Fibroblast of villous mesenchyme (primary cell): Measurements from ENCODE around the gene EFEMP1. TPM values are rescaled to one million over a fixed set of nuclear protein-coding genes. Genes with fewer than 3 reads are reported as not detected.
"Not testable (repeated sequence)": the region's sequence is repeated elsewhere in the genome, so short reads cannot be mapped to it uniquely, and the experiment has no call there.

Source experiments
- DNase-seq: peaks from one replicate; pipeline ENCODE4 v3.0.0-alpha.2; 2010; ENCODE audit warnings: low read depth
- H3K4me3 ChIP-seq: 2 replicates; pipeline ENCODE4 v1.5.1; 2011; ENCODE audit warnings: low read depth, mild to moderate bottlenecking, low read length
- CTCF ChIP-seq: IDR thresholded peaks from 2 replicates; pipeline ENCODE4 v1.5.1; 2012; ENCODE audit warnings: low read depth, mild to moderate bottlenecking, low read length; ENCODE audit not compliant: insufficient read depth
- total RNA-seq: library from RNA; depleted of rRNA; stranded (reverse); fragments of >200 nt; gene quantifications from 2 replicates; pipeline ENCODE4 v1.2.3, GENCODE V29; 2012

EFEMP1 gene
- total RNA-seq, 1 donor: 22.9 TPM

- no peak overlapping the region for H3K4me3 ChIP-seq
- no peak for DNase-seq
- TF ChIP-seq CTCF: no peak
Measured at GRCh38 chr2:55827855-55828254, 95.7 kb downstream of the EFEMP1 start.

GRCh38 chr2:55827428-55827827, 96.2 kb downstream of the EFEMP1 start:
- peak; percentile 62 for DNase-seq
- H3K4me3 ChIP-seq: not testable (repeated sequence)

GRCh38 chr2:55826246-55826645, 97.3 kb downstream of the EFEMP1 start:
- DNase-seq: no peak
- no peak overlapping the region for H3K4me3 ChIP-seq
- TF ChIP-seq CTCF: no peak

GRCh38 chr2:55824551-55825096, 99.0 kb downstream of the EFEMP1 start:
- H3K4me3 ChIP-seq: no peak overlapping the region
- no peak for DNase-seq
- no peak for TF ChIP-seq CTCF

Other genes starting within 250 kb of the EFEMP1 start
- 19.6 and 32.0 TPM in 2 replicates for gene PNPT1, start 229.9 kb downstream of the EFEMP1 start, total RNA-seq